ENCODE results near the gene STMN3.
"Not testable (repeated sequence)": the region's sequence is repeated elsewhere in the genome, so short reads cannot be mapped to it uniquely, and the experiment has no call there.

STMN3 gene

GRCh38 chr20:63639093-63639975, 13.9 kb downstream of the STMN3 start:
- in situ Hi-C loops (cut with MboI; ENCODE audit: low sequenced_read_pairs) = no loop called here

GRCh38 chr20:63636752-63637628, 16.2 kb downstream of the STMN3 start:
- in situ Hi-C loops (cut with MboI; ENCODE audit: low sequenced_read_pairs) = no loop called here

GRCh38 chr20:63635431-63636141, 17.6 kb downstream of the STMN3 start:
- in situ Hi-C loops (cut with MboI; ENCODE audit: low sequenced_read_pairs) = no loop called here

- in situ Hi-C loops (cut with MboI; ENCODE audit: low sequenced_read_pairs) = no loop called here
These were observed 19.5 kb downstream of the STMN3 start for GRCh38 chr20:63633732-63634131.

- in situ Hi-C loops (cut with MboI; ENCODE audit: low sequenced_read_pairs) = not testable (repeated sequence)
These were observed 21.8 kb downstream of the STMN3 start for GRCh38 chr20:63631426-63631825.

GRCh38 chr20:63630956-63631355, 22.3 kb downstream of the STMN3 start:
- in situ Hi-C loops (cut with MboI; ENCODE audit: low sequenced_read_pairs) = not testable (repeated sequence)

GRCh38 chr20:63628246-63628975, 24.8 kb downstream of the STMN3 start:
- in situ Hi-C loops (cut with MboI; ENCODE audit: low sequenced_read_pairs) = no loop called here

GRCh38 chr20:63627751-63628245, 25.4 kb downstream of the STMN3 start:
- in situ Hi-C loops (cut with MboI; ENCODE audit: low sequenced_read_pairs) = no loop called here

GRCh38 chr20:63627129-63627750, 26.0 kb downstream of the STMN3 start:
- in situ Hi-C loops (cut with MboI; ENCODE audit: low sequenced_read_pairs) = no loop called here

- in situ Hi-C loops (cut with MboI; ENCODE audit: low sequenced_read_pairs) = no loop called here
These were observed 26.6 kb downstream of the STMN3 start, which contains the start of gene GMEB2 for GRCh38 chr20:63626424-63627128. Gene GMEB2 (minus strand): TSS chr20:63627101. CDS start chr20:63619397, 7,704 bp downstream.

- in situ Hi-C loops (cut with MboI; ENCODE audit: low sequenced_read_pairs) = no loop called here
These were observed 27.3 kb downstream of the STMN3 start for GRCh38 chr20:63625771-63626423.

GRCh38 chr20:63624486-63624885, 28.7 kb downstream of the STMN3 start:
- in situ Hi-C loops (cut with MboI; ENCODE audit: low sequenced_read_pairs) = no loop called here

- in situ Hi-C loops (cut with MboI; ENCODE audit: low sequenced_read_pairs) = no loop called here
These were observed 30.5 kb downstream of the STMN3 start for GRCh38 chr20:63622732-63623131.

GRCh38 chr20:63622096-63622495, 31.1 kb downstream of the STMN3 start:
- in situ Hi-C loops (cut with MboI; ENCODE audit: low sequenced_read_pairs) = no loop called here

GRCh38 chr20:63620991-63621390, 32.2 kb downstream of the STMN3 start:
- in situ Hi-C loops (cut with MboI; ENCODE audit: low sequenced_read_pairs) = no loop called here

- in situ Hi-C loops (cut with MboI; ENCODE audit: low sequenced_read_pairs) = no loop called here
These were observed 33.7 kb downstream of the STMN3 start for GRCh38 chr20:63619505-63619904.

- in situ Hi-C loops (cut with MboI; ENCODE audit: low sequenced_read_pairs) = no loop called here
These were observed 34.1 kb downstream of the STMN3 start for GRCh38 chr20:63619086-63619485.

- in situ Hi-C loops (cut with MboI; ENCODE audit: low sequenced_read_pairs) = no loop called here
These were observed 34.8 kb downstream of the STMN3 start for GRCh38 chr20:63618291-63618980.

Measured in HL-60/S4 treated with phorbol 12-myristate 13-acetate at 8.2 ng/mL for 4 days and 3 days (cell line).